GM13977 (cell line): ENCODE results near the gene SLIT3.

Source experiments
- DNase-seq: peaks from one replicate; pipeline ENCODE4 v3.0.0; 2012; ENCODE audit warnings: low spot score
- in situ Hi-C: fragments of 300-500 bp; cut with MboI; formaldehyde crosslinking; loops from one replicate; pipeline ENCODE4 v1.12.0; 2022; ENCODE audit warnings: low sequenced_read_pairs, low pct_unique_long_range_greater_than_20kb, mixed read lengths, inconsistent platforms; ENCODE audit not compliant: unreplicated experiment
- TF ChIP-seq, protein P1 (sequence below): IDR thresholded peaks from 2 replicates; pipeline ENCODE4 v1.5.1; 2012; ENCODE audit warnings: mild to moderate bottlenecking, control low read depth; ENCODE audit not compliant: insufficient read depth; ENCODE audit errors: extremely low read depth, missing control alignments

Gene SLIT3

GRCh38 chr5:169160405-169160901 lies 140.5 kb downstream of the SLIT3 start:
- in situ Hi-C loops, result no loop called here
- TF ChIP-seq, protein P1, sequence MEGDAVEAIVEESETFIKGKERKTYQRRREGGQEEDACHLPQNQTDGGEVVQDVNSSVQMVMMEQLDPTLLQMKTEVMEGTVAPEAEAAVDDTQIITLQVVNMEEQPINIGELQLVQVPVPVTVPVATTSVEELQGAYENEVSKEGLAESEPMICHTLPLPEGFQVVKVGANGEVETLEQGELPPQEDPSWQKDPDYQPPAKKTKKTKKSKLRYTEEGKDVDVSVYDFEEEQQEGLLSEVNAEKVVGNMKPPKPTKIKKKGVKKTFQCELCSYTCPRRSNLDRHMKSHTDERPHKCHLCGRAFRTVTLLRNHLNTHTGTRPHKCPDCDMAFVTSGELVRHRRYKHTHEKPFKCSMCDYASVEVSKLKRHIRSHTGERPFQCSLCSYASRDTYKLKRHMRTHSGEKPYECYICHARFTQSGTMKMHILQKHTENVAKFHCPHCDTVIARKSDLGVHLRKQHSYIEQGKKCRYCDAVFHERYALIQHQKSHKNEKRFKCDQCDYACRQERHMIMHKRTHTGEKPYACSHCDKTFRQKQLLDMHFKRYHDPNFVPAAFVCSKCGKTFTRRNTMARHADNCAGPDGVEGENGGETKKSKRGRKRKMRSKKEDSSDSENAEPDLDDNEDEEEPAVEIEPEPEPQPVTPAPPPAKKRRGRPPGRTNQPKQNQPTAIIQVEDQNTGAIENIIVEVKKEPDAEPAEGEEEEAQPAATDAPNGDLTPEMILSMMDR, result no peak
- DNase-seq, result no peak

DNA sequence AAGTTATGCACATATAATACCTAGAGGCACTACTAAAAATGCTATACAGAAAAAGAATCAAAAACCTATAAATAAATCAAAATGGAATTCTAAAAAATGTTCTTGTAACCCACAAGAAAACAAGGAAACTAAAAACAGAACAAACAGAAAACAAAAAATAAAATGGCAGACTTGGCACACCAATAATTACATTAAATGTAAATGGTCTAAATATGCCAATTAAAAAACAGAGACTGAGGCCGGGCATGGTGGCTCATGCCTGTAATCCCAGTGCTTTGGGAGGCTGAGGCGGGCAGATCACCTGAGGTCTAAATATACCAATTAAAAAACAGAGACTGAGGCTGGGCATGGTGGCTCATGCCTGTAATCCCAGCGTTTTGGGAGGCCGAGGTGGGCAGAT lies 142.2 kb downstream of the SLIT3 start:
- in situ Hi-C loops, result no loop called here
- TF ChIP-seq, protein P1, result no peak
- no peak for DNase-seq

- TF ChIP-seq, protein P1, result no peak
- in situ Hi-C loops, result no loop called here
- no peak for DNase-seq
Measured at GRCh38 chr5:169157064-169157463, 143.9 kb downstream of the SLIT3 start.

DNA sequence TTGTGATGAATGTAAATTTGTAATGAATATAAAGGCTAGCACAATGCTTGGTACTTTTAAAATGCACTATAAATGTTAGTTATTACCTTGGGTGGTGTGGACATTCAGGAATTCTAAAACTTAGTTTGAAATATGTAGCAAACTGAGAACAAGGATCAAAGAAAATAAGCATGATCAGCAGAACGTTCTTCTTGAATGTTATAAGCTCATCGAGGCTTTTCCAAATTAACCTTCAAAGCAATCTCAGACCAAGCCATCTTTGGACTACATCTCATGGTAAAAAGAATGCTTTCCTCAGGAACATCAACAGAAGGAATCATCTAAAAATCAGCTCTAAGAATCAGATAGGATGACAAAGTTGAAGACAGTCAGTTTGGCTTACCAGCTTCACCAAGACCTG lies 146.3 kb downstream of the SLIT3 start:
- no peak for DNase-seq
- in situ Hi-C loops, result no loop called here
- TF ChIP-seq, protein P1, result no peak

DNA sequence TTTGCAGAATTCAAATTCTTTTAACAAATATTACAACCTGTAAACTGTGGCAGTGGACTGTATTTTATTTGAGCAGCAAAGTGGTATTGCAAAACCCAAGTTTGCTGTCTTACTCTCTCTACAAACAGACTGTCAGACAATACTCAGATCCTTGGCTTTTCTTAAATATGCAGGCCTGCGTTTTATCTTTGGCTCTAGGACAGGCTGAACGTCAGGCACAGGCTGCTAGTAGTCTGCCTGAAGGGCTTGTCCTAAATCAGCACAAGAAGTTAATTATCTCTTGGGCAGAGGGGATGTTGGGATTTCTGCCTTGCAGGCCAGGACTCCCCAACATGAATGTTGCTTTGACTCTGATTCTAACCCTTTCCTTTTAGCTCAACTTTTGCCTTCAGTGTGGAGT lies 147.5 kb downstream of the SLIT3 start:
- TF ChIP-seq, protein P1, result no peak
- no peak for DNase-seq
- in situ Hi-C loops, result no loop called here

GRCh38 chr5:169152946-169153345 lies 148.0 kb downstream of the SLIT3 start:
- TF ChIP-seq, protein P1, result no peak
- in situ Hi-C loops, result no loop called here
- DNase-seq, result no peak

- in situ Hi-C loops, result no loop called here
- TF ChIP-seq, protein P1, result no peak
- no peak for DNase-seq
Measured at GRCh38 chr5:169152453-169152852, 148.5 kb downstream of the SLIT3 start.
